IMR-90 (cell line): ENCODE results near the gene SLAMF1. TPM values are rescaled to one million over a fixed set of nuclear protein-coding genes. Genes with fewer than 3 reads are reported as not detected.

Experiments used
- ATAC-seq: fragments of 200-7000 bp; cut with Tn5 transposase; 2 replicates; pipeline ENCODE4 v1.9.1; 2020; ENCODE audit warnings: low read depth, mild to moderate bottlenecking, moderate library complexity
- BruUV-seq: library from RNA; stranded (reverse); fragments of 400-500 nt; replicated peaks from 2 replicates; lab custom pipeline; 2021; lab: Mats Ljungman, UMichigan
- CTCF ChIA-PET: fragments of 300-600 bp; formaldehyde crosslinking; extraction: SDS; loops from one replicate; lab custom pipeline; 2021; ENCODE audit warnings: antibody characterized with exemption; lab: Yijun Ruan, JAX
- POLR2A ChIA-PET: fragments of 300-600 bp; sonication (Branson Sonifier 250); formaldehyde crosslinking; loops from one replicate; lab custom pipeline; 2022; ENCODE audit warnings: antibody characterized with exemption; ENCODE audit not compliant: unreplicated experiment; lab: Charles Lee
- DNase-seq: peaks from one replicate; pipeline ENCODE4 v3.0.0; 2013
- H2AFZ ChIP-seq: replicated peaks from 2 replicates; pipeline ENCODE3; 2013; ENCODE audit warnings: low read length, mild to moderate bottlenecking; ENCODE audit not compliant: poor library complexity
- H2AK5ac ChIP-seq: 2 replicates; pipeline ENCODE4 v1.6.1; 2013; ENCODE audit warnings: low read depth, low read length, inconsistent platforms
- H2AK9ac ChIP-seq: replicated peaks from 2 replicates; pipeline ENCODE3; 2013; ENCODE audit warnings: mild to moderate bottlenecking, low read depth, low read length, moderate library complexity; ENCODE audit not compliant: poor library complexity
- H2BK120ac ChIP-seq: 2 replicates; pipeline ENCODE4 v1.6.1; 2013; ENCODE audit warnings: low read depth, low read length, inconsistent platforms
- H2BK15ac ChIP-seq: 3 replicates; pipeline ENCODE4 v1.6.1; 2013; ENCODE audit warnings: low read depth, low read length, inconsistent platforms
- H2BK20ac ChIP-seq: 2 replicates; pipeline ENCODE4 v1.6.1; 2013; ENCODE audit warnings: low read depth, mild to moderate bottlenecking, inconsistent platforms, low read length, moderate library complexity
- H2BK5ac ChIP-seq: 2 replicates; pipeline ENCODE4 v1.6.1; 2013; ENCODE audit warnings: mild to moderate bottlenecking, low read depth, low read length, inconsistent platforms; ENCODE audit not compliant: poor library complexity, severe bottlenecking
- H3K14ac ChIP-seq: replicated peaks from 2 replicates; pipeline ENCODE4 v1.6.1; 2013; ENCODE audit warnings: low read depth, low read length, inconsistent platforms
- H3K18ac ChIP-seq: 2 replicates; pipeline ENCODE4 v1.6.1; 2013; ENCODE audit warnings: low read depth, low read length, control low read depth
- H3K23ac ChIP-seq: 2 replicates; pipeline ENCODE4 v1.6.1; 2013; ENCODE audit warnings: low read depth, low read length, inconsistent platforms
- H3K27ac ChIP-seq: 2 replicates; pipeline ENCODE4 v1.5.1; 2013; ENCODE audit warnings: mild to moderate bottlenecking, control low read depth, low read length; ENCODE audit not compliant: insufficient read depth
- H3K27me3 ChIP-seq: 2 replicates; pipeline ENCODE4 v1.6.1; 2013; ENCODE audit warnings: low read length; ENCODE audit not compliant: control insufficient read depth, insufficient read depth
- H3K36me3 ChIP-seq: 2 replicates; pipeline ENCODE4 v1.6.1; 2013; ENCODE audit warnings: low read length, mixed read lengths; ENCODE audit not compliant: control insufficient read depth, insufficient read depth
- H3K4ac ChIP-seq: 2 replicates; pipeline ENCODE4 v1.6.1; 2013; ENCODE audit warnings: low read depth, low read length, inconsistent platforms
- H3K4me1 ChIP-seq: 2 replicates; pipeline ENCODE4 v1.6.1; 2013; ENCODE audit warnings: low read length, mixed read lengths; ENCODE audit not compliant: control insufficient read depth, insufficient read depth
- H3K4me2 ChIP-seq: 2 replicates; pipeline ENCODE4 v1.6.1; 2013; ENCODE audit warnings: low read depth, mild to moderate bottlenecking, control low read depth, low read length, moderate library complexity
- H3K4me3 ChIP-seq: 2 replicates; pipeline ENCODE4 v1.5.1; 2013; ENCODE audit warnings: low read depth, mild to moderate bottlenecking, control low read depth, low read length, moderate library complexity; ENCODE audit not compliant: insufficient read depth
- H3K56ac ChIP-seq: 2 replicates; pipeline ENCODE4 v1.6.1; 2013; ENCODE audit warnings: low read length, inconsistent platforms; ENCODE audit not compliant: insufficient read depth; ENCODE audit errors: extremely low read depth
- H3K79me1 ChIP-seq, 2 experiments: 2 replicates each; pipeline ENCODE4 v1.6.1; 2013; ENCODE audit warnings: low read length in 2 of 2, inconsistent platforms in 1 of 2, low read depth in 1 of 2
- H3K9ac ChIP-seq: 2 replicates; pipeline ENCODE4 v1.6.1; 2013; ENCODE audit warnings: low read depth, low read length, control low read depth
- H3K9me1 ChIP-seq: 2 replicates; pipeline ENCODE4 v1.6.1; 2013; ENCODE audit warnings: low read length, inconsistent platforms; ENCODE audit not compliant: insufficient read depth
- H3K9me3 ChIP-seq: 2 replicates; pipeline ENCODE4 v1.6.1; 2013; ENCODE audit warnings: low read length; ENCODE audit not compliant: control insufficient read depth, insufficient read depth
- H4K20me1 ChIP-seq: 2 replicates; pipeline ENCODE4 v1.6.1; 2013; ENCODE audit warnings: low read length, inconsistent platforms; ENCODE audit not compliant: insufficient read depth
- H4K5ac ChIP-seq: 2 replicates; pipeline ENCODE4 v1.6.1; 2013; ENCODE audit warnings: mild to moderate bottlenecking, low read depth, low read length, control low read depth
- H4K8ac ChIP-seq, 2 experiments: 2 replicates each; pipeline ENCODE4 v1.6.1; 2013; ENCODE audit warnings: low read depth in 2 of 2, low read length in 2 of 2, control low read depth in 1 of 2, inconsistent platforms in 1 of 2
- H4K91ac ChIP-seq: 2 replicates; pipeline ENCODE4 v1.6.1; 2013; ENCODE audit warnings: low read depth, low read length, inconsistent platforms; ENCODE audit not compliant: insufficient read depth
- BHLHE40 ChIP-seq: fragments of 150-350 bp; IDR thresholded peaks from 2 replicates; pipeline ENCODE4 v1.6.1; 2016; ENCODE audit warnings: mild to moderate bottlenecking, low read depth, low read length
- CTCF ChIP-seq: conservative IDR thresholded peaks from 2 replicates; pipeline ENCODE4 v1.5.1; 2012; ENCODE audit warnings: mild to moderate bottlenecking, low read depth, low read length, improper control_type of control experiment
- MAFK ChIP-seq: IDR thresholded peaks from 2 replicates; pipeline ENCODE4 v1.6.1; 2012; ENCODE audit warnings: low read depth, low read length, improper control_type of control experiment
- MAZ ChIP-seq: IDR thresholded peaks from 2 replicates; pipeline ENCODE4 v1.6.1; 2012; ENCODE audit warnings: low read depth, mild to moderate bottlenecking, low read length, improper control_type of control experiment, moderate library complexity, borderline replicate concordance
- POLR2A ChIP-seq: IDR thresholded peaks from 2 replicates; pipeline ENCODE4 v1.6.1; 2012; ENCODE audit warnings: mild to moderate bottlenecking, low read depth, low read length
- RAD21 ChIP-seq: IDR thresholded peaks from 2 replicates; pipeline ENCODE4 v1.6.1; 2012; ENCODE audit warnings: low read length, improper control_type of control experiment
- RCOR1 ChIP-seq: IDR thresholded peaks from 2 replicates; pipeline ENCODE4 v1.6.1; 2012; ENCODE audit warnings: mild to moderate bottlenecking, low read length, improper control_type of control experiment; ENCODE audit not compliant: insufficient replicate concordance
- USF2 ChIP-seq: fragments of 150-350 bp; IDR thresholded peaks from 2 replicates; pipeline ENCODE4 v1.6.1; 2017; ENCODE audit warnings: mild to moderate bottlenecking, antibody characterized with exemption, low read length, low read depth
- dilution Hi-C: fragments of 300-500 bp; cut with HindIII; formaldehyde crosslinking; loops from one replicate; pipeline ENCODE4 v1.14.3; 2018; ENCODE audit warnings: low sequenced_read_pairs; ENCODE audit not compliant: unreplicated experiment
- in situ Hi-C: fragments of 300-500 bp; cut with MboI; formaldehyde crosslinking; loops from 3 replicates; pipeline ENCODE4 v1.14.3; 2019; ENCODE audit warnings: low sequenced_read_pairs, inconsistent platforms, mixed read lengths
- intact Hi-C: fragments of 100-400 bp; cut with micrococcal nuclease; formaldehyde crosslinking; loops from 2 replicates; pipeline ENCODE4 v1.10.0; 2022
- polyA plus RNA-seq, 3 experiments: library from polyadenylated mRNA; depleted of rRNA; stranded (reverse); fragments of >200 nt; gene quantifications; 2 replicates each; pipeline ENCODE4 v1.2.3, GENCODE V29; 2012; ENCODE audit warnings: low replicate concordance in 1 of 3
- total RNA-seq: library from RNA; depleted of rRNA; stranded (reverse); fragments of >200 nt; gene quantifications from 2 replicates; pipeline ENCODE4 v1.2.3, GENCODE V29; 2012

The SLAMF1 gene
- total and polyA plus RNA-seq, 2 of the 4 experiments (the other 2 are of a cell fraction) = not detected

- ChIA-PET CTCF (no interaction called here), POLR2A (no interaction called here)
- intact Hi-C loops (no loop called here), in situ Hi-C loops (no loop called here), dilution Hi-C loops (no loop called here)
- Histone ChIP-seq H2AFZ (no peak overlapping the region), H2BK15ac (no peak overlapping the region), H3K23ac (no peak overlapping the region), H2AK5ac (no peak overlapping the region), H3K9me3 (no peaks in the 10 kb centered on the region), H3K36me3 (no peaks in the 10 kb centered on the region), H3K4me3 (no peak overlapping the region), H3K27me3 (no peaks in the 10 kb centered on the region; the same call in 1 of the 2 replicates), H4K8ac (no peak overlapping the region), H3K27ac (no peak overlapping the region), H3K18ac (no peak overlapping the region), H2BK120ac (no peak overlapping the region), H4K91ac (no peak overlapping the region), H4K20me1 (no peaks in the 10 kb centered on the region), H4K5ac (no peak overlapping the region), H3K9me1 (no peaks in the 10 kb centered on the region), H3K4me1 (no peaks in the 10 kb centered on the region), H2BK20ac (no peak overlapping the region), H3K14ac (no peak overlapping the region), H3K9ac (no peak overlapping the region), H2BK5ac (no peak overlapping the region), H3K4ac (no peak overlapping the region), H2AK9ac (no peak overlapping the region), H3K56ac (no peak overlapping the region), H3K4me2 (no peak overlapping the region), H3K79me1 (no peaks in the 10 kb centered on the region)
- DNase-seq = no peak
- no peak for TF ChIP-seq CTCF
- TF ChIP-seq MAFK = no peak
- no peak for TF ChIP-seq MAZ
- TF ChIP-seq USF2 = no peak
- no peak for TF ChIP-seq RAD21
- no peak for TF ChIP-seq POLR2A
- no peak for TF ChIP-seq BHLHE40
- no peak for TF ChIP-seq RCOR1
- BruUV-seq = no TSS peak
- no peak for ATAC-seq
Observed at GRCh38 chr1:160644399-160644798, 2.4 kb downstream of the SLAMF1 start.
